SKM-1 (cell line): ENCODE data around the gene SERPINI2.
"Not testable (repeated sequence)": the region's sequence is repeated elsewhere in the genome, so short reads cannot be mapped to it uniquely, and the experiment has no call there.

Experiments used
- DNase-seq: peaks from one replicate; lab custom pipeline; 2025; ENCODE audit not compliant: unreplicated experiment; lab: John Stamatoyannopoulos, UW

Gene SERPINI2

DNA sequence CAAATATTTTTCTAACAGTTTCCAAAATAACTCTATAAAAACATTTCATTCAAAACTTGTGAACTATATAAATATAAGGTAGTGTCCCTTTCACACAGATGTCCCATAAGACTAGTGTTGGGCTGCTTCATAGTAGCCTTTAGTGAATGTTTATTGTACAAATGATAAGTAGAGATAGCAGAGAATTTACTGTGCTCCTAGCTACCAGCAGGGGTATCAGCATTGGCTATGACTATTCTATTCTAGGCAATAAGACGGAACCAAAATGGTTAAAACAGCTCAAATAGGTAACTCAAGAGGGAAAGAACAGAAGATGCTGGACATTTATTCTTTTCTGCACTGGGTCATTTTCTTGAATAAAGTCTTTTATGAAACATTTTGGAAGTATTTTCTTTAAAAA is 22.6 kb downstream of the SERPINI2 start:
- DNase-seq = no peak

DNA sequence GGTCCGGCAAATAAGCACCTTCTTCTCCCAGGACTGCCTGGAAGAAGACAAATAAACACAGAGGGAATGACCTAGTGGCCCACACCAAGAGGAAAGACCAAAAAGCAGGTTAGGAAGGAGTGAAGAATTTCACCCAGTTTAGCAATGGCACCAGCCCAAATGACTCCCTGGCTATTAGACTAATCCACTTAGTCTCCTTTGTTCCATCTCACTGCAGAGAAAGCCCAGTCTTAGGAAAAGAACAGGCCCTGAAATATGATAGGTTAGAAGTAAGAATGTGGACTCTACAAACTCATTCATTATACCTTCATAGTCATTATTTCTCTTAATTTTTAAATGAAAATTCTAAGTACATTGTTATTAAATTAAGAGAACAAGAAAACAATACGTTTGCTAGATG is 23.2 kb downstream of the SERPINI2 start:
- DNase-seq = no peak

DNA sequence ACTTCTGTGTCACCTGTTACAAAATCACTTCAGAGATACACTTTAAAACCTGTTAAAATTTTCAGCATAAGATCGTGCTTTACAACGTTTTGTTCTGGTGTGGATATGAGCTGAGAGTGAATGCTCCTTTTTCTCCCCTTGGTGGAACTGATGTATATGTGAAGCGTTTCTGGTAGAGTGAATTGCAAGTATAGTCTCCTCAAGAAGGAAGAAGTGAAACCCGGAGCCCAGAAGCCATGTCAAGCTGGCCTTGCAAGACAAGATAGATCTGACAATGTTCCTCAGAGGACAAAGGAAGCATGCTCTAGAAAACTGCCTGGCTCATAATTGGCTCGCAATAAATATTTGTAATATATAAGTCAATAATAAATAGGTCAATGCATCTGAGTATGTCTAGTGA is 23.6 kb downstream of the SERPINI2 start:
- no peak for DNase-seq

DNA sequence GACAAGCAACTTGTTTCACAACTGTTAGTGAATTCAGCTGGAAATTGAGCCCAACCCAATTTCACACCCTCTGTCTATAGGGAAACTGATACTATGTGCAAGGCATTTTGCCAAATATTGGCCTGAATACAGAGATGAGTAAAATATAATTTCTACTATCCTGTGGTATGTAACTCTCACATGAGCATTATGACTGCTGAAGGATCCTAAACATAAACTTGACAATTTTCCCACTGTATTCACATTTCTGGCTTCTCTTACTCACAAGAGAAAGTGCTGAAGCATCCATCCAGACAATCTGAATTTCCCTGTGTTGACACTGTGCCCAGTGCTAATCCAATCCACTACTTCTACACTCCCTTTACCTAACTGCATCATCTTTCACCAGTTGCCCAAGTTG is 28.4 kb downstream of the SERPINI2 start:
- DNase-seq = no peak

DNA sequence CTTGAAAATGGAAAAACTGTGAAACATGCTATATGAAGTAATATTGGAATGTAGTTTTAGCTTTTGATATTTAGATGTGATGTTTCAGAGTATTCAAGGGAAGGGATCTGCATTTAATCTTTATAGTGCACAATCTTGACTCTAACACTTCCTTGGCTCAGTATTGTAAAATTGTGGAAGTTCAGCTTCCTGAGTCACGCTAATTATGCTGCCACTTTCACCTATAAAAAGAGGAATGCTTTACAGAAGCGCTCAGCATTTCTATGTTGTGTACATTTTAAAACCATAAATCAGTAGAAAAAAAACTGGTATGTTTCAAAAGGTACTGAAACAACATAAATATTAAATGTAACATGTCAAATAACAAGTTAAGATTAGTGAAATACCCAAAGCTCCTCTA is 32.6 kb downstream of the SERPINI2 start:
- no peak for DNase-seq

DNA sequence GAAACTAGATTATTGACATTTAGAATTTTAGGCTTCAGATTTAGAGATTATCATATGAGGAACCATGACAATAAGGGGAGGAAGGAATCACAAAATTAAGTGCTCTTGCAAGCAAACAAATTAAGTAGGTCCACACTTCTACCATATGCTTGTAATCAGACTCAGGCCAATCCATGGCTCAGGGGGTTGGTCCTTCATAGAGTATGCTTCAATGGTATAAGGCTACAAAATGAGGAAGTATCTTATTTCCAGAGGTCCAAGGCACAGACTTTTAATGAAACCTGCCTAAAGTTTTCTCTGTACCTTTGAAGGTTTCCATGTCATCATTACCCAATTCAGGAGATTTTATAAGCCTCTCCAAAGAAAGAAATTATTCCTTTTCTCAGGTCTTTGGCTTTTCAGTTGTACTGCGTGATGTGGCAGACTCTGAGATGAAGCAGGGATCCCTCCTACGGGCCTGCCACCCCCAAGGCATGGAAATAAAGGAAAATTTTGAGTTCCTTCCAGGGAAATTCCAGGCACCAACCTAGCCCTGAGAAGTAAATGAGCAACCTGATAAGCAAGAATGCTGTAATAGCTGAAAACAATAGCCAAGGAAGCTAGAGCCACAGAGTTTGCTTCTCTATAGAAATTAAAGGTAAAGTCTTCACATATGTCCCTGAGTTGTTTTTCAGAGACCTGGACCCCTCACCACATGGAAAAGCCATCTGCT is 36.3 kb downstream of the SERPINI2 start:
- no peak for DNase-seq

DNA sequence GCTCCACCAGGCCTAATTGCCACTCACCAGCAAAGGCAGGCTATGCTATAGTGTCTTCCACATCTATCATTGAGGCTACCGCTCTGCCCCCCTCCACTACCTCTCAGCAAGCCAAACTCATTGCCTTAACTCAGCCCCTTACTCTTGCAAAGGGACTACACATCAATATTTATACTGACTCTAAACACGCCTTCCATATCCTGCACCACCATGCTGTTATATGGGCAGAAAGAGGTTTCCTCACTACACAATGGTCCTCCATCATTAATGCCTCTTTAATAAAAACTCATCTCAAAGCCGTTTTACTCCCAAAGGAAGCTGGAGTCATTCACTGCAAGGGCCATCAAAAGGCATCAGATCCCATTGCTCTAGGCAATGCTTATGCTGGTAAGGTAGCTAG is 46.9 kb downstream of the SERPINI2 start:
- not testable (repeated sequence) for DNase-seq

DNA sequence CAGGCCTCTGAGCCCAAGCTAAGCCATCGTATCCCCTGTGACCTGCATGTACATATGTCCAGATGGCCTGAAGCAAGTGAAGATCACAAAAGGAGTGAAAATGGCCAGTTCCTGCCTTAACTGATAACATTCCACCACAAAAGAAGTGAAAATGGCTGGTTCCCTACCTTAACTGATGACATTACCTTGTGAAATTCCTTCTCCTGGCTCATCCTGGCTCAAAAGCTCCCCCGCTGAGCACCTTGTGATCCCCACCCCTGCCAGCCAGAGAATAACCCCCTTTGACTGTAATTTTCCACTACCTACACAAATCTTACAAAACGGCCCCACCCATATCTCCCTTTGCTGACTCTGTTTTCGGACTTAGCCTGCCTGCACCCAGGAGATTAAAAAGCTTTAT is 51.4 kb downstream of the SERPINI2 start:
- not testable (repeated sequence) for DNase-seq

DNA sequence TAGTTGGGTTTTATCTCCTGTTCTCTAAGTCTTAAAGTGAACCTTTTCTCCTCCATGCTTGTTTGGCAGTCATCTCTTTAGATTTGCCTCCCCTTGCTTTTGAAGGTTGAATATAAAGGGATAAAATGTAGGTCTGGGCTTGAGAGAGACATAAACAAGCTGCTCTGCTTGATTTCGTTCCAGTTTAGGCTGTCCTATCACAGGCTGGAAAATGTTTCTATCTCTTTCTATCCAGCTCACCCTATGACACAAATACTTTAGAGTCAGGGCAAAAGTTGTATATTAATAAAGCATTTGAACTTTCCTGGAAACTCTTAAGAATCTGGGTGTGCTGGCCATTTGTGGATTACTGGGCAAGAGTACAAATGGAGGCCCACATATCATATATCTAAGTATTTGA is 64.2 kb downstream of the SERPINI2 start:
- DNase-seq = no peak

DNA sequence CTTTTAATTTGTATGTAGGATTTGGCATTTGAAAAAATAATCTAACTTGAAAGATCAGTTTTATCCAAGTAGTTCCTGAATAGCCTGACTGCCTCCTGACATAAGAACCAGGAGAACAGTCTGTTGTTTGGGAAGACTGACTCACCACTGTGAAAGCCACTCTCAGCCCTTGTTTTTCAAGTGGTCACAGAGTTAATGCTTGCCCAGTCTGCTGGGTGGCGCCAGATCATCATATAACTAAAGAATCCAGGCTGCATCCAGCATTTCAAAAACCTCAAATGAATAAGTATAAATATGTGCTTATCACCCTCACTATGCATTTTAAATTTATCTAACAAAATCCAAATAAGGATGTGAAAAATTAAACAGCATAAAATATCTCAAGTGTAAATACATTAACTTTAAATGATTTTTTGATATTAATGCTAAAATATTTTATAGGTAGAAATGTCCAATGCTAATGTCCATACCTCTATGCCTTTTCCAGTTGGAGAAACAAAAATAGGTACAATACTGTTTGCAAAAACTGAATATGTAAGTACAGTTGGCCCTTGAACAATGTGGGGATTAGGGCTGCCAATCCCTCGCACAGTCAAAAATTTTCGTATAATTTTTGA is 66.9 kb downstream of the SERPINI2 start:
- no peak for DNase-seq

DNA sequence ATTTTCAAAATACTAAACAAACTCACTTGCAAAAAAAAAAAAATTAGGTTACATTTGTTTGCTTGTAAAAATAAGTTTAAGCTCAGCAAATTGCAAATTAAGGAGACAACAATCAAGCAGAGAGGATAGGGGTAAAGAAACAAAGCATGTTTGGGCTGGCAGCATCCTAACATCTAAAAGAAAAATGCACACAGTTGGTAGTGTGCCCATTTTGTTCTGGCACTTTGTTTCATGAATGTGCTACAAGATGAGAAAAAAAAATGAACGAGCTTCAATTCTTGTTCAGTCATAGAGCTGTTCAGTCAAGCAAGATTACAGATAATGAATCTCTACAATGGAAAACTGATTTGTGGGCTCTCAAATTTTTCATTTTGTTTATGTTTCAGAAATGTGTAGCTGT is 76.0 kb downstream of the SERPINI2 start:
- DNase-seq = no peak

DNA sequence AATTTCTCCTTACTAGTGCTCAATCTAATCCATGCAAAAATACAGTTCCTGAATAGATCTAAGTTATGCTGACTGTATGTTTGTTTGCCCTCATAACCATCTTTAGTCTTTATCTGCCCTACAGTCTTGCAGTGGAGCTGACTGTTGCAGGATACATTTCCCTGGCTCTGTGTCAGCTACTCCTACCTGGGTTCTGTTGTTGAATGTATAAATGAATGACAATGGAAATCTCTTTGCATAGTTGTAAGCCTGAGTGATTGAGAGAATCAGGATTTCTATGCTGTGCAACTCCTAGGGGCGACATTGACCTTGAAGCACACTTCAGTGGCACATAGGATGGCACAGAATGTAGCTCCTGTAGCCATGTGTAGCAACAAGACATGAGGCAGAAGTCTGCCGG is 77.8 kb downstream of the SERPINI2 start:
- no peak for DNase-seq

DNA sequence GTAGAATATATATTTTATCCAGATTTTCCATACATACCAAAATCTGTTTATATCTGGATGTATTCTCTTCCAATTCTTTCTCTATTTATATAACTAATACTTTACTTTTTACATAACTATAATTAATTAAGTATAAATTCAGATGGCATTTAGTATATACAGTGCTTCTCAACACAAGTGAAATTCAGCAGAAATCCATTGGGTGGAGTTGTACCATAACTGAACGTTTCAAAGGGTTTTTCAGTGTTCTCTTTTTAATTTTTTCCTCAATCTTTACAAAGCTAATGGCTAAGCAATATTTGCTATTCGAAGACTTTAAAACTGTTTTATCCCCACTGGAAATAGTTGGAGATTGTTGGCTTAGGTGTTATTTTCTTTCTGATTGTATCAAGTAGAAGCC is 79.8 kb downstream of the SERPINI2 start:
- DNase-seq = no peak
